K562 (cell line): Measurements from ENCODE around the gene OTC. TPM values are rescaled to one million over a fixed set of nuclear protein-coding genes. Genes with fewer than 3 reads are reported as not detected.
A peak's percentile ranks its signal among the peaks of the same experiment; 100 is the strongest.

ENCODE experiments used
- ATAC-seq: fragments of 200-7000 bp; cut with Tn5 transposase; 3 replicates; pipeline ENCODE4 v1.9.1; 2020; ENCODE audit warnings: moderate library complexity
- BruUV-seq: library from RNA; stranded (reverse); fragments of 400-500 nt; replicated peaks from 2 replicates; lab custom pipeline; 2021; lab: Mats Ljungman, UMichigan
- CTCF ChIA-PET: fragments of 300-600 bp; formaldehyde crosslinking; extraction: SDS; loops from one replicate; lab custom pipeline; 2021; ENCODE audit warnings: low intra/inter-chr PET ratio; lab: Yijun Ruan, JAX
- POLR2A ChIA-PET: fragments of 300-600, 350-650 bp; sonication (Branson Sonifier 250); formaldehyde crosslinking; extraction: SDS; loops from one replicate; lab custom pipeline; 2021; ENCODE audit warnings: antibody characterized with exemption, inconsistent platforms; lab: Yijun Ruan, JAX
- DNase-seq, 4 experiments: peaks; one replicate each; pipeline versions ENCODE4 v3.0.0 to v3.0.0-alpha.2; 2011 to 2018; ENCODE audit warnings: low spot score in 3 of 4, mixed read lengths in 3 of 4; ENCODE audit errors: extremely low read depth in 1 of 4
- FAIRE-seq: peaks from 2 replicates; lab custom pipeline; 2011; peaks lifted over from hg19 to GRCh38; lab: Jason Lieb, UNC
- H2AFZ ChIP-seq: 2 replicates; pipeline ENCODE4 v1.6.0; 2011; ENCODE audit warnings: low read depth, low read length, control low read depth, inconsistent platforms
- H3K27ac ChIP-seq: fragments of 200-600 bp; 3 replicates; pipeline ENCODE4 v1.8.0; 2011; ENCODE audit warnings: low read depth, mild to moderate bottlenecking, control low read depth, inconsistent platforms, low read length, moderate library complexity, mixed read lengths; ENCODE audit errors: extremely low read depth
- H3K27me3 ChIP-seq, 2 experiments: fragments of 300-600 bp in 1 of 2; 2 replicates in 1 of 2; 3 replicates in 1 of 2; pipeline versions ENCODE4 v1.6.0 to v1.8.0; 2011; ENCODE audit warnings: inconsistent platforms in 2 of 2, low read length in 2 of 2, mild to moderate bottlenecking in 1 of 2, mixed read lengths in 1 of 2, moderate library complexity in 1 of 2; ENCODE audit not compliant: control insufficient read depth in 2 of 2, insufficient read depth in 2 of 2
- H3K36me3 ChIP-seq: fragments of 300-600 bp; 3 replicates; pipeline ENCODE4 v1.8.0; 2011; ENCODE audit warnings: mild to moderate bottlenecking, low read length, inconsistent platforms; ENCODE audit not compliant: control insufficient read depth, insufficient read depth
- H3K4me1 ChIP-seq, 2 experiments: fragments of 200-600 bp in 1 of 2; replicated peaks in 1 of 2; 2 replicates in 1 of 2; 3 replicates in 1 of 2; pipeline versions ENCODE4 v1.5.1 to v1.8.0; 2011; ENCODE audit warnings: inconsistent platforms in 2 of 2, low read length in 2 of 2, mild to moderate bottlenecking in 1 of 2, mixed read lengths in 1 of 2, moderate library complexity in 1 of 2; ENCODE audit not compliant: control insufficient read depth in 2 of 2, insufficient read depth in 2 of 2
- H3K4me2 ChIP-seq: 2 replicates; pipeline ENCODE4 v1.6.1; 2011; ENCODE audit warnings: low read length, control low read depth, inconsistent platforms, mixed read lengths; ENCODE audit not compliant: insufficient read depth
- H3K4me3 ChIP-seq: fragments of 200-600 bp; sonication (generic), shearing (Covaris generic); 2 replicates; pipeline ENCODE4 v1.5.1; 2016; ENCODE audit warnings: control low read depth, inconsistent platforms
- H3K79me2 ChIP-seq: fragments of 200-600 bp; 3 replicates; pipeline ENCODE4 v1.8.0; 2011; ENCODE audit warnings: low read length, inconsistent platforms; ENCODE audit not compliant: control insufficient read depth, insufficient read depth
- H3K9ac ChIP-seq, 2 experiments: 2 replicates each; pipeline versions ENCODE4 v1.6.0 to v1.6.1; 2011; ENCODE audit warnings: low read depth in 2 of 2, low read length in 2 of 2, control low read depth in 1 of 2, inconsistent platforms in 1 of 2, mild to moderate bottlenecking in 1 of 2, mixed read lengths in 1 of 2; ENCODE audit not compliant: insufficient read depth in 1 of 2
- H3K9me1 ChIP-seq: one replicate; pipeline ENCODE4 v1.6.0; 2011; ENCODE audit warnings: inconsistent platforms, mild to moderate bottlenecking, low read length, moderate library complexity; ENCODE audit not compliant: control insufficient read depth, insufficient read depth
- H3K9me3 ChIP-seq: replicated peaks from 2 replicates; pipeline ENCODE4 v1.5.1; 2011; ENCODE audit warnings: low read depth, low read length, inconsistent platforms; ENCODE audit not compliant: control insufficient read depth, insufficient read depth
- H4K20me1 ChIP-seq: replicated peaks from 2 replicates; pipeline ENCODE4 v1.6.1; 2011; ENCODE audit warnings: low read length, inconsistent platforms, mixed read lengths; ENCODE audit not compliant: control insufficient read depth, insufficient read depth
- CTCF ChIP-seq, 3 experiments: IDR thresholded peaks in 2 of 3; conservative IDR thresholded peaks in 1 of 3; 2 replicates each; pipeline ENCODE4 v1.5.1; 2011 to 2012; ENCODE audit warnings: low read length in 3 of 3, mild to moderate bottlenecking in 3 of 3, control low read depth in 2 of 3, improper control_type of control experiment in 1 of 3, inconsistent platforms in 1 of 3, low read depth in 1 of 3, mixed read lengths in 1 of 3, moderate library complexity in 1 of 3; ENCODE audit not compliant: insufficient read depth in 2 of 3
- PTTG1 ChIP-seq: fragments of 450-650 bp; IDR thresholded peaks from 2 replicates; pipeline ENCODE4 v1.6.1; 2016; ENCODE audit warnings: low read depth, mild to moderate bottlenecking, missing genetic modification characterization, missing compliant biosample characterization
- RAD21 ChIP-seq, 2 experiments: fragments of 250-450 bp in 1 of 2; fragments of 450-650 bp in 1 of 2; sonication (Bioruptor Pico) in 1 of 2; formaldehyde crosslinking in 1 of 2; IDR thresholded peaks in 1 of 2; conservative IDR thresholded peaks in 1 of 2; 2 replicates each; pipeline versions ENCODE4 v1.4.0 to v1.8.0; 2020 to 2022; ENCODE audit warnings: mild to moderate bottlenecking in 2 of 2, moderate library complexity in 1 of 2
- SMC3 ChIP-seq: conservative IDR thresholded peaks from 2 replicates; pipeline ENCODE4 v1.6.1; 2011; ENCODE audit warnings: low read depth, low read length, improper control_type of control experiment; ENCODE audit not compliant: insufficient read depth
- XRCC4 ChIP-seq: IDR thresholded peaks from one replicate; pipeline ENCODE4 v1.6.1; 2011; ENCODE audit not compliant: insufficient read depth, insufficient read length; ENCODE audit errors: extremely low read depth
- ZNF263 ChIP-seq: sonication (generic); formaldehyde crosslinking; IDR thresholded peaks from 2 replicates; pipeline ENCODE4 v1.8.0; 2022; ENCODE audit warnings: mild to moderate bottlenecking, missing genetic modification reagents, borderline replicate concordance
- WGBS: fragments of 100-300 bp; shearing (Covaris generic); methylation state at CpG from one replicate; pipeline ENCODE4 v1.1.6; 2016; ENCODE audit warnings: low coverage, mixed read lengths; ENCODE audit not compliant: insufficient coverage; ENCODE audit errors: missing lambda C conversion rate; 5-methylcytosine and 5-hydroxymethylcytosine counted together
- in situ Hi-C: fragments of 300-500 bp; cut with MboI; formaldehyde crosslinking; loops from 4 replicates; pipeline ENCODE4 v1.15.0; 2018; ENCODE audit warnings: inconsistent platforms, mixed read lengths
- intact Hi-C: fragments of 100-400 bp; cut with micrococcal nuclease; formaldehyde crosslinking; loops from 2 replicates; pipeline ENCODE4 v1.14.2; 2022
- polyA plus RNA-seq, 8 experiments: library from polyadenylated mRNA; depleted of rRNA in 4 of 8; stranded (reverse) in 5 of 8; unstranded in 3 of 8; fragments of >200 nt; fragmentation: Nextera tagmentation in 2 of 8; fragmentation: Illumina TruSeq in 1 of 8; extraction: Ambion mirVana in 2 of 8; extraction: Trizol in 1 of 8; gene quantifications; 2 replicates each; pipeline versions ENCODE4 v1.2.1 to v1.2.3, GENCODE V29; 2011 to 2014; ENCODE audit warnings: inconsistent platforms in 1 of 8, missing spikeins in 1 of 8
- total RNA-seq, 7 experiments: library from RNA; depleted of rRNA in 6 of 7; stranded (reverse); fragments of >200 nt in 6 of 7; fragmentation: Illumina TruSeq in 2 of 7; extraction: Trizol in 2 of 7; gene quantifications; 2 replicates each; pipeline versions ENCODE4 v1.2.1 to v1.2.3, GENCODE V29; 2011 to 2021; ENCODE audit warnings: low replicate concordance in 1 of 7

The OTC gene
- total and polyA plus RNA-seq, 9 of the 15 experiments (the other 6 are each of a cell fraction or from before 2014, with no cell fraction given), result not detected

GRCh38 chrX:38374431-38374830, 22.0 kb downstream of the OTC start:
- H3K9me1 ChIP-seq, result no peaks in the 10 kb centered on the region
- no peak overlapping the region for H3K4me3 ChIP-seq
- POLR2A ChIA-PET, result no interaction called here
- no peaks in the 10 kb centered on the region for H4K20me1 ChIP-seq
- no peaks in the 10 kb centered on the region for H3K4me1 ChIP-seq
- H3K4me2 ChIP-seq, result no peak overlapping the region
- DNase-seq (no peak), ATAC-seq (no peak), FAIRE-seq (no peak)
- BruUV-seq, result no TSS peak
- TF ChIP-seq XRCC4 (no peak), SMC3 (no peak), ZNF263 (no peak)
- no peaks in the 10 kb centered on the region for H3K36me3 ChIP-seq
- CTCF ChIA-PET, result no interaction called here
- 0% methylated on average over 3 of the region's 3 CpGs for WGBS
- H2AFZ ChIP-seq, result no peak overlapping the region
- H3K27me3 ChIP-seq, result no peaks in the 10 kb centered on the region; a peak in 1 of 5 replicates
- intact Hi-C loops (no loop called here), in situ Hi-C loops (no loop called here)
- H3K79me2 ChIP-seq, result no peaks in the 10 kb centered on the region
- no peak overlapping the region for H3K27ac ChIP-seq
- no peak overlapping the region for H3K9ac ChIP-seq
- H3K9me3 ChIP-seq, result no peaks in the 10 kb centered on the region

DNA sequence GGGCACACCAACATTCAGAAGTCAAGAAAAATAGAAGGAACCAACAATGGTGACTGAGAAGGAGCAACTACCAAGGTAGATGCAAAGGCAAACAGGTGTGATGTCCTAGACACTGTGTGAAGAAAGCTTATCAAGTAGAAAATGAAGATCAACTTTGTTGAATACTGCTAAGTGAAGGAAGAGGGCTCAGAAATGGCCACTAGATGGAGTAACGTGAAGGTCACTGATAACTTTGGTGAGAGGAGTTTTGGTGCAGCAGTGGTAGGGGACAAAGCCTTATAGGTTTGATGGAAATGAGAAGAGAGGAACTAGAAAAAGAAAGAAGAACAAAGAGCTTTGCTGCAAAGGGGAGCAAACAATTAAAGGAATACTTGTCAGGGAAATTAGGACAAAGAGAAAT, 23.5 kb downstream of the OTC start:
- TF ChIP-seq CTCF (IDR thresholded peaks at IDR 0.05 in 2 of 3, conservative IDR thresholded peaks at IDR 0.05 in 1 of 3; ENCODE audit: insufficient read depth in 2 of 3, low read depth in 1 of 3, low read length in 3 of 3) (peak; percentile 37 to 47 (median 38); a peak in 4 of 6 replicates), RAD21 (CRISPR knock-in tag; conservative IDR thresholded peaks at IDR 0.05 in 1 of 2, IDR thresholded peaks at IDR 0.05 in 1 of 2) (peak in 1 of 2 experiments; percentile 20; a peak in 2 of 4 replicates), PTTG1 (no peak)
- H3K27me3 ChIP-seq, result no peaks in the 10 kb centered on the region; a peak in 1 of 5 replicates
- no peaks in the 10 kb centered on the region for H4K20me1 ChIP-seq
- H3K9ac ChIP-seq, result no peak overlapping the region
- H3K4me3 ChIP-seq, result no peak overlapping the region
- FAIRE-seq (peak; percentile 11), ATAC-seq (peak; percentile 60; the same call in 2 of the 3 replicates), DNase-seq (peak in 3 of 4 experiments; percentile 4 to 8 (median 4))
- no peaks in the 10 kb centered on the region for H3K79me2 ChIP-seq
- in situ Hi-C loops, result no loop called here
- H3K27ac ChIP-seq, result no peak overlapping the region
- no peaks in the 10 kb centered on the region for H3K9me1 ChIP-seq
- BruUV-seq, result no TSS peak
- no peaks in the 10 kb centered on the region for H3K9me3 ChIP-seq
- ChIA-PET CTCF (no interaction called here), POLR2A (no interaction called here)
- H2AFZ ChIP-seq, result no peak overlapping the region
- H3K36me3 ChIP-seq, result no peaks in the 10 kb centered on the region
- WGBS, result no CpG with 5 or more reads among the region's 1 CpG
- intact Hi-C loops, result no loop called here
- no peaks in the 10 kb centered on the region for H3K4me1 ChIP-seq
- H3K4me2 ChIP-seq, result no peak overlapping the region
